Measurements from ENCODE around the gene SH3PXD2B.

Gene SH3PXD2B

DNA sequence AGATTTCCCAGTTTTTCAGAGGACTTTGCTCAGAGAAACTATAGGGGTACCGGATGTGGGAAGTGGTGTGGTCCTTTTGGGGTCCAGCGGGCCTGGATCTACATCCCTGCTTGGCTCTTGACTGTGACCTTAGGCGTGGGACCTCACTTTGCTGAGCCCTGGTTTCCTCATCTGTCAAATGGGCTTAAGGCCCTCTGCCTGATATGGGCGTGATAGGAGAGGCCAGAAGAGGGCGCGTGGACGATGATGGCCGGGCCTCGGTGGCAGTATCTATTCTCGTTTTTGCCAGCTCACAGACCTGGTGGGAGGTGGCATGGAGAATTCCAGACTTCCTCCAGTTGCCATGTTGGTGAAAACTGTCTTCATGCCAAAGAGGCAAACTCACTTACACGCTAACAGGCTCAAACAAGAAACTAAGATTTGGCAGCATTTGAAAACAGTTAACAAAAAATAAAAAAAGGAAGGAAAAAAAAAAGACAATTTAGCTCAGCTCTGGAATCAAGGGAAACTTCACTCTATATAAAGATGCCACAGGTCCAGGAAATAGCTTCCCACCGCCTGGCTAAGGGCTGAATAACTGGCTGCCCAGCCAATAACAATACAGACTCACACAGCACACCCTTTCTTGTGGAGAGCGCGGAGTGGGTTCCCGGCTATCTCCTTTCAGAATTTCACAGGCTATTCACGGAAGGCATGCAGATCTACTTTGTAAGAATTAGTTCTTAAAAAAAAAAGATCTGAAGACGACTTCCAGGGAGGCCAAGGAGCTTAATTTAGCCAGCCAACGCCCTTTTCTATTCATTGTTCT is 1.7 kb downstream of the SH3PXD2B start:
- DNase-seq = no peak

DNA sequence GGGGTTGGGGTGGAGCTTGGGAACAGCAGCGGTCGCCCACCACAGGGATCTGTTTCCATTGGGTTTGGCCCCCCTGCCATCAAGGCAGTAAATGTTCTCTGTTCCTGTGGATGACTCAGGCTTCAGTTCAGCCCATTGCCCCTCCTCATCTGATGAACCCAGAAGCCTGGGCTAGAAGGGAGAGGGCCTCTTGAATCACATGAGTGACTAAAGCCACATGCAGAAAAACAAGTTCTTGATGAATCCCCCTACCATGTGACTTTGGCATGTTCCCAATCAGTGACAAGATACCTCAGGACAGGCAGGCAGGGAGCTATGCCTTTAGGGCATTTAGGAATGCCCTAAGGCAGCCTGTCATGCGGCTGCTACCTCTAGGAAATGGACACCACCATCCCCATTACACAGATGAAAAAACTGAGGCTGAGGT is 2.5 kb downstream of the SH3PXD2B start:
- DNase-seq = no peak

DNA sequence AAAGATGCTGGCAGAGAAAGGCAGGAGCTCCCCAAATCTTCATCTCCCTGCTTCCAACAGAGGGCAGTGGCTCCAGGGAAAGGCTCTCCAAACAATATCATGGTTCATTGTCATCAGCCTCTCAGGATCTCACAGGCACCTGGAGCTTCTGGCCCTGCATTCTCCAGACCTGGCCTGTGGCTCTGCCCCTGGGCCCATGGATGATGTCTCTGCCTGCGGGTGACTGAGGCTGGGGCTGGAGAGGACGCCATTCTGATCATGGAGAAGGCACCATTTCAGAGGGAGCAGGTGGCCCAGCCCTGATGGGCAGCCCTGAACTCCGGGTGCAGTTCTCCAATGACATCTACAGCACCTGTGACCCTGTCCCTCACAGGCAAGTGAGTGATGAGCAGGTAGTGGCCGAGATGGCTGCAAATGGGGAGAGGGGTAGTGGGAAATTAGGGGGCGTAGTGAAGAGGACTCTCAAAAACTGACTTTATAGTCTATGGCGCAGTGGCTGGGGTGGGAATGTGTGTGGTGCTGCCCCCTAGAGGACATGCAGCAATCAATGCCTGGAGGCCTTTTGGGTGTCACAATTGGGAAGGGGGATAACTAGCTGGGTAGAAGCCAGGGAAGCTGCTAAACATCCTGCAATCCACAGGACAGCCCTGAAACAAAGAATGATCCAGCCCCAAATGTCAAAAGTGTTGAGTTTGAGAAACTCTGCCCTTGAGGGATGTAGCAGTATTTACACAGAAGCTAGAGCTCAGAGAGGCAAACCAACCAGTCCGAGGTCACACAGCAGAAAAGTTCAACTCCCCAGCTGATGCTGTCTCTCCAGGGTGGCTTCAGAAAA is 3.2 kb downstream of the SH3PXD2B start:
- no peak for DNase-seq

DNA sequence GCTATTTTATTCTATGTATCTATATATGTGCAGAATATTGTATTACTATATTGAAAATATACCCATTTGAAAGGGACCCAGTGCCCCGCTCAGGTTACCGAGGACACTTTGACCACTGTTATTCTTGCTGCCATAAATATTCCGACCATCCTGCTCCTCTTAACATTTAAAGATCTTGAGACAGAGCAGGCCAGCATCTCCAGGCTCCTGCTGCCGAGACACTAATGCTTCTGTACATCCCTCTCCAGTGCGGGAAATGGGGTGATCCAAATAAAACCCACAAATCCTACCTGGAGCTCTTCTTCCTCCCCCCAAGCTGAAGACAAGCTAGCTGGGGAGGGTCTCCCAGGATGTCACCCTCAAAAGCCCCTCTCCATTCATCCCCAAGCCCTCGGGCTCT is 3.9 kb downstream of the SH3PXD2B start:
- DNase-seq = no peak

DNA sequence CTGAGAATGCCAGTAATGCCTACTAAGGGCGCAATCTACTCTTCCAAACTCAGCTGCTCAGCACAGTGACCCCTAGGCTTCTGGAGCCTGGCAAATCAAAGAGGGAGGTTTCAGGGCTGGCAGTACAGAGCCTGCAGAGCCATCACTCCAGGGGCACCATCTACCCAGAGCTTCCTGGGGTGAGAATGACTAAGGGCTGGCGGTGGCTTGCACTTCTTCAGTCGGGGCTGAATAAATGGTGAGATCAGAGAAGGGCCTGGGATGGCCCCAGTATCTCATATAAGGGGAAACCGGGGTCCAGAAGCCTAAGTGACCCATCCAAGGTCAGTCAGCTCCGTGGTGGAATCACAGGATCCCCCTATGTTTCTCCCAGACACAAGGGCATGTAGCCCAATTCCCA is 5.3 kb downstream of the SH3PXD2B start:
- no peak for DNase-seq

DNA sequence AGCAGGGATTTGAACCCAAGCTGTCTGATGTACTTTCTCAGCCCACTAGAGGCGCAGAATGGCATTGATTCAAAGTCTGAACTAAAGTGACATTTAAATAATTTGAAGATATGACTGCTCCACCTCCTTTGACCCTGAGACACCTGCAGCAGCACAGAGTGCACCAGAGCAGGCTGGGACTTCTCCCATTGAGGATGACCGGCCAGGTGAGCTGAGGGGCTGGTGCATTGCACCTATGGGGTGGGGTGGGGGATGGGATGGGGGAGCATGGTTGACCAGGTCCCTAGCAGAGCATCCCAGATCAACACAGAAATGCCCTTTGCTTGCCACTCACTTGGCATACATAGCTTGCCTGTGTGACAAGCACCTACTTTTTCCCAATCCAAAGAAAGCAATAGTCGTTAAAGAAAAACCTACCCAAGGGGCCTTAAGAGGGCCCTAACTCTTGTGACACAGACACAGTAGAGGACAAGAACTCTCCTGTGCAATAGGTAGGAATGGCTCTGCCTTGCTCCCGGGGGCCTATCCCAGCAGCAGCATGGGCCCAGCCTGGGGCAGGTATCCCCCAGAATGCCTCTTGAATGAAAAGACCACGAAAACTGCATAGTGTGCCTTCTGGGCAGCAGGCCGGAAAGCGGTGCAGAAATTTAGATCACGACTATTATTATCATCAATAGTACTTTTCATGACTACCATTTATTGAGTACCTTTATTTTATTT is 6.5 kb downstream of the SH3PXD2B start:
- no peak for DNase-seq

DNA sequence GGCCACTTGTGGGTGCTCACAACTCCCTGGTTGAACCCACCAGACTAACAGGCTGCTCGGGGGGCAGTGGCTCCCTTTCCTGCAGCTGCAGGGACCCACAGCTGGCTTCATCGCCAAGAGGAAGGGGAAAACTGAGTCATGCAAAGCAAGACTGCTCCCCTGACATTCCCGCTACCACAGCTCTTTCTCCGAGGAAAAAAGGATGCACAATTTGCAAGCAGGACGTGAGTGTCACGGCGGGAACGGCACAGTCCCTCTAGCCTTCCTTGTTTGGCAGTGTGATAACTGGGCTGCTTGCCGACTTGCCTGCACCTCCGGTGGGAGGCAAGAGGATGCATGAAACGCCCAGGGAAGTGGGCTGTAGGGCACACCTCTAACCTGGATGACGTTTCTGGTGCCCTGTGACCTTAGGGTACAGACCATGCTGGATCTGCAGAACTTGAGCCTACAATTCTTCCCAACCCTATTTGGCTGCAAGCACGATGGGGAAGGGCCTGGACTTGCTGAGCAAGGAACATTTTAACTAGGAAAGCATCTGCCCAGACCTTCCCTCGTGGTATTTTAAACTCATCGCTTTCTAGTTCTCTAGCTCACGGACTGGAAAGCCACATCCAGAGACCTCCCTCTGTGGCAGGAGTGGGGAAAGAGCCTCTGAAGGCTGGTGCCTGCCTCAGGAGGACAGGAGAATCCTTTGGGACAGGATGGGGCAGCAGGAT is 7.8 kb downstream of the SH3PXD2B start:
- DNase-seq = no peak

DNA sequence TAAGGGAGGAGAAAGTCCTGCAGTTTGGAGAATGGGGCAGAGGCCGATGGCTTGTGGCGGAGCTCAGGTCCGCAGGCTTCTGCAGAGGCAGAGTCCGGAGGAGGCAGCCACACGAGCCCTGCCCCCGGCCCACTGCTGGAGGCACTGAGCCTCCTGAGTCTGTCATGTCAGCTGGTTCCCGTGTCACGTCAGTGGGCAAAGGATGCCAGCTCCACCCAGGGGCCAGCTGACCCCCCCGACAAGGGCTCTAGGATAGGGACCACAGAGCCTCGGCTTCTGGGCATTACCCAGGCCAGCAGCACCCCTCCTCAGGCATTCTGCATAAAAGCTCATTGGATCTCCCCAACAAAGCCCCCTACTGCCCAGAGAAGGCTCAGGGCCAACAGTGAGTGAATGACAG is 8.5 kb downstream of the SH3PXD2B start:
- DNase-seq = no peak

DNA sequence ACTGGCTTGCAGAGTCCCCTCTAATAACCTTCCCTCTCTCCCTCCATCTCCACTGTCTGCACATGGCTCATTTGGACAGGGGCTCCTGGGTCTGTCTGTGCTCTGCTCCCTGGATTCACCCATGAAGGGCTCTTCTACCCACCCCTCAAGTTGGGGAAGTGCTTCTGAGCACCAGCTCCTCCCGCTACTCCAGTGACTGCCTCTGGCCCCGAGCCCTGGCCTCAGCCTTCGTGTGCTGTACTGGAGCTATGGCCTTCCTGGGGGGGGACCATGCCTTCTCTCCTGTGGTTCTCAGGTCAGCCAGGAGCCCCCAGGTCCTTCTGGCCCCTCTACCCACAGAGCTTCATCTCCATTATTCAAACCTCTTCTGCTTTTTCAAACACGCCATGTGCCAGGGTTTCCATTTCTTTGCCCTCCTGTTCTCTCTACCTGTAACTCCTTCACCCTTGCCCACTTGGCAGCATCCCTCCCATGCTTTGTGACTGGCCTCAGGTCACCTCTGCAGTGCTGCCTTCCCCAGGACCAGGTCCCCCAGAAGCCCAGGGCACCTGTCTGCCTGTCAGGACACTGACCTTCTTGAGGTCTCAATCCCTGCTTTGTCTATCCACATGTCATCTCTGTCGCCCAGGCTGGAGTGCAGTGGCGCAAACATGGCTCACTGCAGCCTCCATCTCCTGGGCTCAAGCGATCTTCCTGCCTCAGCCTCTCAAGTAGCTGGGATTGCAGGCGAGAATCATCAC is 9.5 kb downstream of the SH3PXD2B start:
- DNase-seq = no peak

DNA sequence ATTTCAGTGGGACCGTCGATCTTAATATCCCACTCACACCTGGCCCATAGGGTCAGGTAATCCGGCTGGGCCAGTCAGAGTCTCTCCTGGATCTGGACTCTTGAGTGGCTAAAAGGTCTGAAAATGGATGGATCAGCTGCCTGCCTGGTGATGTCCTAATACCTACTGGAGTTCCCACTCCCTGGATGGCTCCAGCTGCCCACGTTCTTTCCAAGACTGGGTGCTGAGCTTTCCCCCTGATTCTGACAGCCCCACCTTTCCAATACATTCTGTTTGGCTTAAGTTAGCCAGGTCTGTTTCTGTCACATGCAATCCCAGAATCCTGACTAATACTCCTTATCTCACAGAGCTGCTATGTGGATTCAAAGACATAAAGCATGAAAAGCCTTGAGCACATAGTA is 10.2 kb downstream of the SH3PXD2B start:
- no peak for DNase-seq

DNA sequence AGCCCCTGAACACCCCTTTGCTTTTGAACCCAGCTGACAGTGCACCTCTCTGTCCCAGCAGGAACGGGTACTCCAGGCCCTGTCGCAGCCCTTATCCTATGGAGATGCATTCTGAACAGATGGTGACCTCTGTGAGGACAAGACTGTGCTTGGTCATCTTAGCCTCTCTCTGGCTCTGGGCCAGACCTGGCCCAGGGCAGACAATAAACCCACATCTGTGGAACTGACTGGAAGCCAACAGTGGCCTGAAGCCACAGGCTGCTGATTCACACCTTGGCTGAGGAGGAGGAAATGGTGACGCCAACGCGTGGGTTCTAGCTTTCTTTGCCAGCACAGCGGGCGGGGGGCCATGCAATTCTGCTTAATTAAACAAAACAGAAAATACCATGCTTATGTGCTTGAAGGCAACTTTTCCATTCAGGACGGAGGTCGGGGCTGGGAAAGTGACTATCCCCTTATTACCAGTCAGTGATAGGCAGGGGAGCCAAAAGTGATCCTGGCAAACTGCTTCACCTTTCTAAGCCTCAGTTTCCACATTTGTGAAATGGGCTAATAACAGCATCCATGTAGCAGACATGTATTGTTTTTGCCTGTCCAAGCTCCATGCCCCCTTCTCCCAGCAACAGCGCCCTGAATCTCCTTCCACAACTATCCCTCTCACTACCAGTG is 10.8 kb downstream of the SH3PXD2B start:
- peak; percentile 47 for DNase-seq

DNA sequence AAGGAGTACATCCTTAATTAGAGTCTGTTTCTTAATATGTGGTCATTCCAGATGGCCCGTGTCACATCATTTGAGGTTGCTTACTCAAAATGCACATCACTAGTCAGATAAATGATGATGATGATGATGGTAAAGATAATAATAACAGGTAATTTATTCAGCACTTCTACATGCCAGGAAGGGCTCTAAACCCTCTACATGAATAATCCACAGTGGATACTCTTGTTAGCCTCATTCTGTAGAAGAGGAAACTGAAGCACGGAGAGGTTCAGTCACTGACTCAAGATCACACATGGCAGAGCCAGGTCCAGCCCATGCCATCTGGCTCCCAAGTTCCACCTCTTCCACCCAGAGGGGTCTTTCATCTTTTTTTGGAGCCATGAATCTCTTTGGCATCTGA is 11.7 kb downstream of the SH3PXD2B start:
- no peak for DNase-seq

DNA sequence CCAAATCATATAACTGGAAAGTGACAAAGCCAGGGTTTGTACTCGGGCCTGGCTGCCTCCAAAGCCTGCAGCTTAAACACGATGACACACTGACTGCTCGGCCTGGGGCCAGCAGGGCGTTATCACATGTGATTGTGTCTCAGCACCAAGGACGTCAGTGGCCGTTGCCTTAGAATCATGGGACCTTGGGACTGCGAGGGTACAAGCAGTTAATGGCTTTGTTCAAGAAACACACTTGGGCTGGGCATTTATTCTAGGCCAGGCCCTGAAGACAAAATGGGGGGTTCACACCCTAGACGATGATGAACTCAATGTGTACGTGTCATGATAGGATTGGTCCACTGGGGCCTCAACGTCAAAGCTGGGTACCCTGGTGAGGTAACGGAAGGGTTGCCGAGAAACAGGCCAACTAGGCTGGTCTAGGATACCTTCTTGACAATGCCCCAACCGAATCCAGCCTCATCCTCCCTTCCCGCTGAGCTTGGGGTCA is 13.0 kb downstream of the SH3PXD2B start:
- DNase-seq = no peak

DNA sequence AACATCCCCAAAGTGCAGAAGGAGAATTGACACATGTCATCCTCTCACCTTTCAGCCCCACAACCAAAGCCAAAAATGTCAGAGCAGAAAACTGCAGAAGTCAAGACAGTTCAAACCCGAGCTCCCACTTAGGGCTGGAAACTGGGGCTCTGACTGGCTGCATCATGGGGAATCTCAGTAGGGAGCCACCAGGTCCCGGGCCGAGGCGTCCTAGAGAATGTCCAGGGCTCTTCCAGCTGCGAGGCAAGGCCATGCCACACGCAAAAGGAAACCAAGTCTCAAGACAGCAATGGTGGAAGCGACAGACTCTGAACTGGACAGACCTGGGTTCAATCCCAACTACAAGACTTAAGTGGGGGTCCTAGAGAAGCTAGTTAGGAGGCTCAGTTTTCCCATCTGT is 13.8 kb downstream of the SH3PXD2B start:
- no peak for DNase-seq

DNA sequence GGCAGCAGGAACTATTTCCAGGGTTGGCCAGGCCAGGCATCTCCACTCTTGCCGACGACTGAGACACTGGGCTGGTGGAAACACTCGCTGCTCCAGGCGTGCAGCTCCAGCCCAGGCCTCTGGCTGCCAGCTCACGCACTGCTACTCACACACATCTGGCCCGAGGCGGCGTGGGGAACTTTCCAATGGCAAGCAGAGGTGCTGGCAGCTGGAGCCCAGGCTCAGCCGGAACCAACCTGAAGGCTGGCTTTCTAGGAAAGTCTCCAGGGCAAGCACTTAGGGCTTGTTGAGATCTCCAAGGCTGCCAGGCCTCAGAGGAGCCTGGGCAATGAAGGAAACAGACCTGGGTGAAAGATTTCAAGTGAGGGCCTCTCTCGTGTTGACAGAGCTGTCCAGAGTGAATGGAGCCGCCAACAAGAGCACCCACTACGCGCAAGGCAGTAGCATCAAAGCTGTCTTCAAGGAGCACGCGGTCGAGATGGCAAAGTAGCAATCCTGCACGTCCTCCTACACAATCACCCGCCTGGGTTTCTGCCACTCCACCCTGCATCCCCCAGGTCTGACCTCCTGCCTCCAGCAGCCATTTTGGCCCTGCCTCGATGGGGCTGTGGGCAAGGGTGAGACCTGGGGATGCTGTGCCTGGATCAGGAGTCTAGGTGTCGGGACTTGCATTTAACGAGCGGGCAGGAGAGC is 14.4 kb downstream of the SH3PXD2B start:
- DNase-seq = no peak

DNA sequence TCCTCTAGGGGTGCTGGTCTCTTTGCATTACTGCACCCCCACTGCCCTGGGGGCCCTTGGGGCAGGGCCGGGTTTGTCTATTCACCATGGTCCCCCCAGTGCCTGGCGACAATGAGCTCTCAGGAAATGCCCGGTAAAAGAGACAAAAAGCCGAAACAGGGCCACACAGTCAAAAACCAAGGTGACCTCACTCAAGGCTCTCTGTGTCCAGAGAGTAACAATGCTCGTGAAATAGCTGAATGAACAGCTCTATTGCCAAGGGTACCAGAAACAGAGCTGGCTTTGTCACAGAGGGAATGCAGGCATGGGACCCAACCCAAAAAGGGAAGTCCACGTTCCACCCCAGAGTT is 16.0 kb downstream of the SH3PXD2B start:
- DNase-seq = no peak

DNA sequence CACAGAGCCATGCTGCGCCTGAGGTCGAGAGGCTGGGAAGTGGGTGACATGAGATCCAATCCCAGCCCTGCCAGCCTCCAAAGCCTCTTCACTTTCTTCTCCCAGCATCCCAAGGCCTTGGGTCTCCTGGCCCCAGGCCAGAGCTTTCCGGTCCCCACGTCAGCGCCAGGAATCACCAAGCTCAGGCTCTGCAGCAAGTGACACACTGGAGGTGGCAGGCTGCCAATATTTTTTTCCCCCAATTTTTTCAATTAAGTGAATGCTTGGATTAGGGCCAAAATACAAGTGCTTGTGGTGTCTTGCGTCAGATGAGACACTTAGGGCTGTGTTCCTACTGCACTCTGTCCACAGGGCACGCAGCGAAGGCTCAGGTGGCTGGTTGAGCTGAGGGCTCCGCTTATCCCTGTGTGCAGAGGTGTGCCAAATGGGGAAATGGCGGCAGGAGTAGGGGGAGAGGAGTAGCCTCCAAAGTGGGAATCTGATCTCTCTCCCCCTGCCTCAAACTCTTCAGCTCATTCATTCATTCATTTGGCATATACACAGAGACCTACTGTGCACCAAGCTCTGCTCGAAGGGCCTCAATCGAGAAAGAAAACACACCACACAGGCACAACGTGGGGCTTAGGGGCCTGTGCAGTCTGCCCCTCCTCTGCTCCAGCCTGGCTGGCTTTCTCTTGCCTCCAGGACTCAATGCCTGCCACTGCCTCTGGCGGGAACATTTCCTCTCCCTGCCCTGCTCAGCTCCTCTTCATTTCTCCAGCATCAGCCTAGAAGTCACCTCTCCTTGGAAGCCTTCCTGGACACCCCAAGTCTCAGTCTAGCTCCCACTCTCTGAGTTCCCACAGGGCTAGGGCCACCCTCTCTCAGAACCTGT is 16.6 kb downstream of the SH3PXD2B start:
- DNase-seq = no peak

DNA sequence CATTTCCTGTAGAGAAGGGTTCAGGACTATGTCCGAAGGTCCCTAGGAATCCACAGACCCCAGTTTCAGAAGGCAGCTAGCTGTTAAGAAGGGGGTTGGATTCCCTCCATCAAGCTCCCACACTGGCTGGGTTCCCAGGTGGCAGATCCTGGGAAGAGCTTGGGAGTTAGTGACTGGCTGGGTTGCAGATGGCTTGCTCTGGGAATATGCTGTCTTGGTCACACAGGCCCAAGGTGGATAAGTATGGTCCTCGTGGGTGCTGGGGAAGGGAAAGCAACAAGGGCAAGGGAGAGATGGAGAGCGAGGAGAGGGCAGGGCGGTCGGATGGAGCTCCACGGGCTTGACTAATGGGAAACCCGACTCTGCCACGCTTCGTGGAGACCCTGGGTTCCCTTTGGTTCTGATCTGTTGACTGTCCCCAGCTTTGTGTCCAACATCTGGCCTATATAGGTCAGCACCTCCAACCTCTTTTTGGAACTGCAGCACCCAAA is 17.4 kb downstream of the SH3PXD2B start:
- DNase-seq = no peak

DNA sequence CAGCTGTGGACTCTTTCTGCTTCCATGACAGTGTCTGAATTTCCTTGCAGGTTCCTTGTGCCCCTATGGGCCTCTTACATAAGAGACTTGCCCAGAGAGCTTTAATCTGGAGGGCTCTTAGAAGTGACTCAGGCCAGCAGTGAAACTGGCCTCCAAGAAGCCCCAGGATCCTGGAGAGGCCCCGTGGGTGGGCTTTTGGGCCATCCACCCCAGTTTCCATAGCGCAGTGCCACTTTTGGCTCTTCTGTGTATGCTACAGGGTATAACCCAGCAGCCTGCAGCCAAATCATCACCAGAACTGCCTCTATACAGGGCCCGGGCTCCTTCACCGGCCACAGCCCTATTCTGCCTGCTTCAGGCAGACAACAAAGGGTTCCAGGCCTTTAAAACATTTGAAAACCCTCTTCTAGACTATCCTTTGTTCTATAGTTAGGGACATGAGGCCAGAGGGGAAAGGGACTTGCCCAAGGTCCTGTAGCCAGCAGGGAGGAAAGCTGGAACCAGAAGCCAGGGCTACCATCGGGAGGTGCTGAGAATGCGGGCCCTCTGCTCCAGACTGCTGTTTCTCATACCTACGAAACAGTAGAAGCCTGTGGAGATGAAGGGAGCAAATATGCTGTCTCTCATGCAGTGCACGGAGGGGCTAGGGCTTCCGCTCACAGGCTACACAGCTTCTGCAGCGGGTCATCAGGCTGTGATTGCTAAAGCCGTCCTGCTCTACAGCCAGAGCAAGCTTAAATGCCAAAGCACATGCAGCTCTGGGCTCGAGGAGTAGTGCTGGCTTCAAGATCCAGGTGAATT is 18.0 kb downstream of the SH3PXD2B start:
- DNase-seq = no peak
